ENCODE data around the gene PLEKHA7. TPM values are rescaled to one million over a fixed set of nuclear protein-coding genes. Genes with fewer than 3 reads are reported as not detected.

The PLEKHA7 gene
- total RNA-seq, 2 experiments from 2014 or later: 1.9 to 2.5 TPM

GRCh38 chr11:16814410-16815046 lies 199.7 kb downstream of the PLEKHA7 start:
- no peaks in the 10 kb centered on the region for H3K4me1 Mint-ChIP-seq (ENCODE audit: low read depth)
- H3K36me3 Mint-ChIP-seq (ENCODE audit: low read depth): no peaks in the 10 kb centered on the region
- no peak overlapping the region for H3K27ac Mint-ChIP-seq
- intact Hi-C loops (cut with micrococcal nuclease): no loop called here
- H3K4me3 Mint-ChIP-seq: no peak overlapping the region
- no peak for DNase-seq
- H3K27me3 Mint-ChIP-seq (ENCODE audit: low read depth): no peaks in the 10 kb centered on the region
- H3K9me3 Mint-ChIP-seq: no peaks in the 10 kb centered on the region
- CTCF ChIA-PET: no interaction called here

GRCh38 chr11:16813126-16813525 lies 201.1 kb downstream of the PLEKHA7 start:
- intact Hi-C loops (cut with micrococcal nuclease): no loop called here
- Mint-ChIP-seq H3K4me3 (no peak overlapping the region), H3K27me3 (ENCODE audit: low read depth) (no peaks in the 10 kb centered on the region), H3K4me1 (ENCODE audit: low read depth) (no peaks in the 10 kb centered on the region), H3K36me3 (ENCODE audit: low read depth) (no peaks in the 10 kb centered on the region), H3K9me3 (no peaks in the 10 kb centered on the region), H3K27ac (no peak overlapping the region)
- DNase-seq: no peak
- CTCF ChIA-PET: interaction anchor here (0.9 to 1.4 kb wide), 3 partner anchors 25 to 250 kb away, joined by 4 to 5 read pairs (median 4); no protein-coding TSS in a partner anchor

DNA sequence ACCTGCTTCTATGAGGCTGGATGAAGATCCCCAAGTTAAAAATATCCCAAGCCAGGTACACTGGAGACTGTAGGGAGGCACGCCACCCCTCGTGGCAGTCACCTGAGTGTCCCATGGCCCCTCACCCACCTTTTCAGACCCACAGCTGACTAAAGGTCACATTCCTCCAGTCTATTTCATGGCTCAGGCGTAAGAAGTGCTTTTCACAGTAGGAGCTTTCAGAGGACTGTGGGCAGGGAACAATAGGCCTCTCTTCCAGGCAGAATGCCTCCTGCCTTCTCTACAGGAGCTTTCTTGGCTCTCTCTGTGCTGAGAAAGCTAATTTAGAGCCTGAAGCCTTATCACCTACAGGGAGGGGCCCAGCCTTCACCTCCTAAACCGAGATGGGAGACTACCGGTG lies 201.9 kb downstream of the PLEKHA7 start:
- H3K27ac Mint-ChIP-seq: no peak overlapping the region
- no peak overlapping the region for H3K4me3 Mint-ChIP-seq
- CTCF ChIA-PET: interaction anchor here (3.2 kb wide), 1 partner anchor 8 kb away, joined by 20 read pairs; no protein-coding TSS in a partner anchor
- intact Hi-C loops (cut with micrococcal nuclease): no loop called here
- H3K27me3 Mint-ChIP-seq (ENCODE audit: low read depth): no peaks in the 10 kb centered on the region
- no peaks in the 10 kb centered on the region for H3K9me3 Mint-ChIP-seq
- no peak for DNase-seq
- no peaks in the 10 kb centered on the region for H3K36me3 Mint-ChIP-seq (ENCODE audit: low read depth)
- no peaks in the 10 kb centered on the region for H3K4me1 Mint-ChIP-seq (ENCODE audit: low read depth)

DNA sequence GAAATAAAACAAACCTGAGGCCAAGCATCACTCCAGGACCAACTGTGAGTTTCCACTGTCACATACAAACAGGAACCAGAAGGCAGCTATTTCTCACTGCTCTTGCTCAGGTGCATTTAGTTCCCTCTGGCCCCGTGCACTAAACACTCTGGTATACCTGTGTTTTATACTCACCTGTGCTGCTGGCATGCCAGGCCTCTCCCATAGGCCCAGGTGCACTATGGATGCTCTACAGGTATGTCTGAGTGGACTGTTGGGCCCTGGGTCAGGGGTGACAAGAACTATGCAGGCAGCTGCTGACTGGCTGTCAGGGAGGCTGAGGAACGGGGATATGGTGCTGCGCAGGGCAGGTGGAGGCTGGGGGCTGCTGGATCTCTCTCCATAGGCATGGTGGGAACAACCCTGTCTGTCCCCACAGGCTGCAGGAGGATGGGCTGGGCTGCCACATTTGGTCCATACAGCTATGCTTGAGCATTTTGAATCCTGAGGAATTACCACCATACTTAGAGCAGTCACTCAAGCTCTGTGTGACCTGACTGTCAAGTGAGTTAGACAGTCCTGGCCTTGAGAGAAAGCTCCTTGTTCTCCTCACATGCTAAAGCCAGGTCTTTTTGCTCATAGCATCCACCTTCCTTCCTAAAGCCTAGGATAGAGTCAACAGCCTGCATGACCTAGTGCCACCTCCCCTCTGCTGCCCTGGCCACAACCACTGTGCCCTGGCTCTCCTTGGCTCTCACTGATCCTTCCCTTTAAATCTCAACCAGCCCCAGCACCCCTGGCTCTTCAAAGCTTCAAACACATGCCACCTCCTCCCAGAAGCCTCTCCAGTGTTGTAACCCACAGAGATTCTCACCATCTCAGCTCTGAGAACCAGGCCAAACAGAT lies 202.8 kb downstream of the PLEKHA7 start:
- Mint-ChIP-seq H3K4me1 (ENCODE audit: low read depth) (no peaks in the 10 kb centered on the region), H3K27me3 (ENCODE audit: low read depth) (no peaks in the 10 kb centered on the region), H3K27ac (no peak overlapping the region), H3K9me3 (no peaks in the 10 kb centered on the region), H3K4me3 (no peak overlapping the region), H3K36me3 (ENCODE audit: low read depth) (no peaks in the 10 kb centered on the region)
- CTCF ChIA-PET: interaction anchor here (1.2 to 3.2 kb wide), 5 partner anchors 9 to 252 kb away, joined by 3 to 20 read pairs (median 4); no protein-coding TSS in a partner anchor
- no peak for DNase-seq
- intact Hi-C loops (cut with micrococcal nuclease): no loop called here

GRCh38 chr11:16809886-16810668 lies 204.1 kb downstream of the PLEKHA7 start:
- Mint-ChIP-seq H3K4me3 (no peak overlapping the region), H3K27ac (no peak overlapping the region), H3K4me1 (ENCODE audit: low read depth) (no peaks in the 10 kb centered on the region), H3K27me3 (ENCODE audit: low read depth) (no peaks in the 10 kb centered on the region), H3K36me3 (ENCODE audit: low read depth) (no peaks in the 10 kb centered on the region), H3K9me3 (no peaks in the 10 kb centered on the region)
- intact Hi-C loops (cut with micrococcal nuclease): no loop called here
- DNase-seq: no peak
- CTCF ChIA-PET: interaction anchor here (1.2 to 3.2 kb wide), 5 partner anchors 10 to 253 kb away, joined by 3 to 20 read pairs (median 4); no protein-coding TSS in a partner anchor

DNA sequence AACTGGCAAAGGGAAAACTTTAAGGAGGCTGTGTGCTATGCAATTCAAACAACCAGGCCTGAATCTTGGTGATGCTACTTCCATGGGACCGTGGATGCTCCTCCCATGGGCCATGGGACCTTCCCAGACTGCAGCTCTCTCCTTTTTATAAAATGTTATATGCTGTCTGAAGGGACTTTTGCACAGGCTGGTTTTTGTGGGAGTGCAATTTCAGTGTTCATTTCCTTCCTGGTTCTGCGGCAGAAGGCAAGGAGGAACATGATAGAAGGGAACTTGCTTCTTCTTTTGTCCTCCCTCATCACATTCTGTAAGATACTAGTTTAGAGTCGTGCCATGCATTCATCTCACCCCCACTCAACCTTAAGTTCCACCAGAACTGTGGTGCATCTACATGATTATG lies 206.9 kb downstream of the PLEKHA7 start:
- Mint-ChIP-seq H3K27ac (no peak overlapping the region), H3K4me3 (no peak overlapping the region), H3K27me3 (ENCODE audit: low read depth) (no peaks in the 10 kb centered on the region), H3K4me1 (ENCODE audit: low read depth) (no peaks in the 10 kb centered on the region), H3K36me3 (ENCODE audit: low read depth) (no peaks in the 10 kb centered on the region), H3K9me3 (no peaks in the 10 kb centered on the region)
- CTCF ChIA-PET: interaction anchor here (0.9 kb wide), 1 partner anchor 20 kb away, joined by 3 read pairs; no protein-coding TSS in a partner anchor
- DNase-seq: no peak
- intact Hi-C loops (cut with micrococcal nuclease): no loop called here

- Mint-ChIP-seq H3K9me3 (no peaks in the 10 kb centered on the region), H3K4me1 (ENCODE audit: low read depth) (no peaks in the 10 kb centered on the region), H3K27me3 (ENCODE audit: low read depth) (no peaks in the 10 kb centered on the region), H3K27ac (no peak overlapping the region), H3K4me3 (no peak overlapping the region), H3K36me3 (ENCODE audit: low read depth) (no peaks in the 10 kb centered on the region)
- intact Hi-C loops (cut with micrococcal nuclease): no loop called here
- no peak for DNase-seq
- CTCF ChIA-PET: interaction anchor here (0.9 kb wide), 1 partner anchor 20 kb away, joined by 3 read pairs; no protein-coding TSS in a partner anchor
Observed at GRCh38 chr11:16806791-16807190, 207.4 kb downstream of the PLEKHA7 start.

GRCh38 chr11:16805938-16806337 lies 208.3 kb downstream of the PLEKHA7 start:
- no peaks in the 10 kb centered on the region for H3K27me3 Mint-ChIP-seq (ENCODE audit: low read depth)
- H3K4me3 Mint-ChIP-seq: no peak overlapping the region
- no peaks in the 10 kb centered on the region for H3K36me3 Mint-ChIP-seq (ENCODE audit: low read depth)
- H3K4me1 Mint-ChIP-seq (ENCODE audit: low read depth): no peaks in the 10 kb centered on the region
- no peak overlapping the region for H3K27ac Mint-ChIP-seq
- H3K9me3 Mint-ChIP-seq: no peaks in the 10 kb centered on the region
- CTCF ChIA-PET: interaction anchor here (0.7 to 1.5 kb wide), 2 partner anchors 15 to 257 kb away, joined by 3 to 5 read pairs; no protein-coding TSS in a partner anchor
- intact Hi-C loops (cut with micrococcal nuclease): no loop called here
- DNase-seq: no peak

DNA sequence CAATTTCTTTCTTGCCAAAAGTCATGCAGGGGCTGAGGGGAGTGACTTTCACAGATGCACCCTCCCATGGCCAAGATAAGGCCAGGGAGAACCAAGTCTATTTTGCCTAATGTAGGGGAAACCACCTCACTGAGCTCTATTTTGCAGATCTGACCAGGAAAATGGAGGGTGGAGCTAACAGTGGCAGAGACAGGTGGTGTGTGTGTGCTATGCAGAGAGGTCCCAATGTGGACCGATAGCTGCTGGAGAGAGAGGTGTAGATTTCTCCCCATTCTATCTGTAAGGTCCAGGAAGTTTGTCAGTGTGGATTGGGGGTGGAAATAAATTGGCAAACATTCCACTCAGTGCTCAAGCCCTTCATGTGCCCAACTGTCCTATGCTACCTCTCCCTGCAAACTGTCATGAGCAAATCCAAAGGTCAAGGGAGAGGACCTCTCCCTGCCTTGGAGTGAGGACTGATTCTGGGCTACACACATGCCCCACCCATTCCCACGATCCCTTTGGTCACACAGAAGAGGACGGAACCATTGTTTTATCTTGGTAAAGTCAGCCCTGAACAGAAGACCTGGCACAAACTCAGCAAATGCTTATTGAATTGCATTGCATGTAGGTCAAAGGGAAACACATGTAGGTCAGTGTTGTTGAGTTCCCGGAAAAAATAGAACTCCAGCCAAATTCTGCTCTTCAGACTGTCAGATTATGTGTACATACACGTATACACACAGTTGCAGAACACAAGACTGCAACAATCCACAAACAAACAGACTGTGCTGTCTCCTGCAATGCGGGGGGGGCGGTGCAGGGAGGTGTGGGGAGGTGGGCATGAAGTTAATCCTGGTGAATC lies 209.9 kb downstream of the PLEKHA7 start:
- Mint-ChIP-seq H3K27ac (no peak overlapping the region), H3K4me3 (no peak overlapping the region), H3K4me1 (ENCODE audit: low read depth) (no peaks in the 10 kb centered on the region), H3K36me3 (ENCODE audit: low read depth) (no peaks in the 10 kb centered on the region), H3K27me3 (ENCODE audit: low read depth) (no peaks in the 10 kb centered on the region), H3K9me3 (no peaks in the 10 kb centered on the region)
- intact Hi-C loops (cut with micrococcal nuclease): no loop called here
- no peak for DNase-seq
- CTCF ChIA-PET: interaction anchor here (1.0 kb wide), 1 partner anchor 16 kb away, joined by 3 read pairs; no protein-coding TSS in a partner anchor

GRCh38 chr11:16801288-16801980 lies 212.8 kb downstream of the PLEKHA7 start:
- no peak overlapping the region for H3K4me3 Mint-ChIP-seq
- CTCF ChIA-PET: interaction anchor here (1.2 to 2.4 kb wide), 6 partner anchors 13 to 262 kb away, joined by 3 to 12 read pairs (median 6); no protein-coding TSS in a partner anchor
- intact Hi-C loops (cut with micrococcal nuclease): no loop called here
- no peaks in the 10 kb centered on the region for H3K27me3 Mint-ChIP-seq (ENCODE audit: low read depth)
- no peaks in the 10 kb centered on the region for H3K36me3 Mint-ChIP-seq (ENCODE audit: low read depth)
- H3K4me1 Mint-ChIP-seq (ENCODE audit: low read depth): peaks cover 8% of the 10 kb centered on the region
- no peak for DNase-seq
- no peaks in the 10 kb centered on the region for H3K9me3 Mint-ChIP-seq
- no peak overlapping the region for H3K27ac Mint-ChIP-seq

GRCh38 chr11:16800382-16800781 lies 213.8 kb downstream of the PLEKHA7 start:
- intact Hi-C loops (cut with micrococcal nuclease): no loop called here
- Mint-ChIP-seq H3K36me3 (ENCODE audit: low read depth) (no peaks in the 10 kb centered on the region), H3K9me3 (no peaks in the 10 kb centered on the region), H3K4me3 (no peak overlapping the region), H3K27ac (no peak overlapping the region), H3K27me3 (ENCODE audit: low read depth) (no peaks in the 10 kb centered on the region), H3K4me1 (ENCODE audit: low read depth) (peaks cover 8% of the 10 kb centered on the region)
- CTCF ChIA-PET: interaction anchor here (1.2 to 2.4 kb wide), 4 partner anchors 12 to 137 kb away, joined by 3 to 12 read pairs (median 10); no protein-coding TSS in a partner anchor
- DNase-seq: no peak

All from activated naive CD4-positive, alpha-beta T cell treated with anti-CD3 and anti-CD28 coated beads for 36 hours (primary cell).